ENCODE measurements around the gene RAC2. TPM values are rescaled to one million over a fixed set of nuclear protein-coding genes. Genes with fewer than 3 reads are reported as not detected.

Gene RAC2
- total and polyA plus RNA-seq, 11 donors, result 1.3 to 60.5 (median 3.8) TPM

DNA sequence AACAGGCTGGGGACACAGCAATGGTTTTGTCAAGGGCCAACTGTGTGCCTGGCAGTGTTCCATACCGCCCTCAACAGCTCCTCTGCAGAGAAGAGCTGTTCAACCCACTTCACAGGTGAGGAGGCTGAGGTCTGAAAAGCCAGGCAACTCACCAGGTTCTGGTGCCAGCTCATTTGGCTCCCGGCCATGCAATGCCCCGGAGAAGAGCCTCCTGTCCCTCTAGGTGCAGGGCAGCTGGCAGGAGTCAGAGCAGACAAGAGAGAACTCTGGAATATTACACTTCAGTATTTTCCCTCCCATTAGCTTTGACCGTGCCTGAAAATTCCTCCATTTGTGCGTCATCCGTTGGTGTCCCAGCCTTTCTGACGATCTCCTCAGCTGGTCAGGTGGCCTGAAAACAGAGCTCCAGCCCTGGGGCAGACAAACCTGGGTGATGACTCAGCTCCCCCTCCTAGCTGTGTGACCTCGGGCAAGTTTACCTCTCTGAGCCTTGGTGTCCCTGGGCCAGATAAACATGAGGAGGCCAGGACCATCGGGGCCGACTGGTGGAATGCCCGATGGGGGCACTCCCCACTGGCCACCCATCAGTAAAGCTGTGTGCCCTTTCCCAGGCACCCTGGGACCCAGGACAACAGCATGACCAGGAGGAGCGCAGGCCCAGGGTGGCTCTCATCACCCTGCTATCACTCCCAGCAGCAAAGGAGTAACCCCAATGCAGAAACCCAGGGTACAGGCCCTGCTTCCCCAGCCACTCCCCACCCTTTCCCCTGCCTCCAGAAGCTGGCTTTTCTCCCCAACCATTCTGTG is 46.4 kb downstream of the RAC2 start:
- ATAC-seq (peak; percentile 1 to 20 (median 7)), DNase-seq (peak in 2 of 5 donors; percentile 57 to 76)
- intact Hi-C loops (cut with DNase I), result loop anchor here (1.0 to 10.0 kb wide), 8 partner anchors 29 to 423 kb away; partner anchors contain the start of gene IFT27 (in 1 of the 10)
- H3K27me3 ChIP-seq, result no peaks in the 10 kb centered on the region
- no peaks in the 10 kb centered on the region for H3K36me3 ChIP-seq
- peak overlapping the region in 3 of 12 donors; percentile 62 to 74 (median 71) for H3K4me3 ChIP-seq
- peak overlapping the region; percentile 83 to 99 (median 96) for H3K27ac ChIP-seq
- H3K9me3 ChIP-seq, result no peaks in the 10 kb centered on the region
- H3K4me1 ChIP-seq, result peaks cover 24 to 57% (median 48%) of the 10 kb centered on the region in 12 donors
- TF ChIP-seq, protein P1, sequence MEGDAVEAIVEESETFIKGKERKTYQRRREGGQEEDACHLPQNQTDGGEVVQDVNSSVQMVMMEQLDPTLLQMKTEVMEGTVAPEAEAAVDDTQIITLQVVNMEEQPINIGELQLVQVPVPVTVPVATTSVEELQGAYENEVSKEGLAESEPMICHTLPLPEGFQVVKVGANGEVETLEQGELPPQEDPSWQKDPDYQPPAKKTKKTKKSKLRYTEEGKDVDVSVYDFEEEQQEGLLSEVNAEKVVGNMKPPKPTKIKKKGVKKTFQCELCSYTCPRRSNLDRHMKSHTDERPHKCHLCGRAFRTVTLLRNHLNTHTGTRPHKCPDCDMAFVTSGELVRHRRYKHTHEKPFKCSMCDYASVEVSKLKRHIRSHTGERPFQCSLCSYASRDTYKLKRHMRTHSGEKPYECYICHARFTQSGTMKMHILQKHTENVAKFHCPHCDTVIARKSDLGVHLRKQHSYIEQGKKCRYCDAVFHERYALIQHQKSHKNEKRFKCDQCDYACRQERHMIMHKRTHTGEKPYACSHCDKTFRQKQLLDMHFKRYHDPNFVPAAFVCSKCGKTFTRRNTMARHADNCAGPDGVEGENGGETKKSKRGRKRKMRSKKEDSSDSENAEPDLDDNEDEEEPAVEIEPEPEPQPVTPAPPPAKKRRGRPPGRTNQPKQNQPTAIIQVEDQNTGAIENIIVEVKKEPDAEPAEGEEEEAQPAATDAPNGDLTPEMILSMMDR (IDR thresholded peaks at IDR 0.05), result no peak
- no peak for TF ChIP-seq POLR2A (IDR thresholded peaks at IDR 0.05)
- WGBS, 4 donors, result 40 to 57% (median 45%) methylated on average over 10 to 12 of the region's 12 CpGs

DNA sequence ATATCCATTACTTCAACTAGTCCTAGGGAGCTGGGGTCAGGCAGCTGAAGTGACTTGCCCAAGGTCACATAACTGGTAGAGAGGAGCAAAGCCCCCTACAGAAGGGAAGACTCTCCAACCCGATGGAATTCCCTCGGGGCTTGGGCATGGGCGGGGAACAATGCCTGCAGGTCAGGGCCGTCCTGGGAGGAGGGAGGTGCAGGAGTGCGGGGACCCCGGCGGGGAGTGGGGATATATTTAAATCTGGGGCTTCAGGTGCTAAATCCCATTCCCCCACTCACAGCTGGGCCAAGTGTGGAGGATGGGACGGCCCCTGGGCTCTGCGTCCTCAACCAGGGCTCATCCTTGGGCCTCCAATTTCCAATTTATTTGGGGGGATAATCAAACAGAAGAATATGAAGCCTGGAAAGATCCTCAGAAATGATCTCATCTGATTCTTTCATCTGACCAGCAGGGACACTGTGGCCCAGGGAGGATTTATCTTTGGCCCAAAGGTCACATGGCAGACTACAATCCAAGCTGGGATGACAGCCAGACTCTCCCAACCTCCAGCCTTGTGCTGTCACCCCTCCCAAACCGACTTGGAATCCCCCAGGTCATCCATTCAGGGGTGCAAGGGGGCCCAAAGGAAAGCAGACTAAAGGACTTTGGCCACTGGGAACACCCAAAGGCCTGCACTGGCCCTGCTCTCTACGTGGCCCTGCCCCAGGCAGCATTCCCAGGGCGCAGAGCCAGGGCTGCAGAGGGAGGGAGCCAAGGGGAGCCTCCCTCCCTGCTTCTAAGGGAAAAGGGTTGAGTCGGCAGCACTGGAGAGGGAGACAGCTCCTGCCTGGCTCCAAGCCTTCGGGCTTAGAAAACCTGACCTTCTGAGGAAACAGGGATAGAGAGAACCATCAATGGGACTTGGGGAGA is 47.3 kb downstream of the RAC2 start:
- Histone ChIP-seq H3K4me1 (peaks cover 24 to 57% (median 48%) of the 10 kb centered on the region in 12 donors), H3K9me3 (no peaks in the 10 kb centered on the region), H3K27me3 (no peaks in the 10 kb centered on the region), H3K36me3 (no peaks in the 10 kb centered on the region), H3K4me3 (no peak overlapping the region), H3K27ac (peak overlapping the region; percentile 83 to 99 (median 96))
- peak; percentile 87 to 92 (median 89) for DNase-seq
- 26 to 40% (median 28%) methylated on average over 13 to 14 of the region's 14 CpGs for whole genome bisulfite sequencing, 4 donors
- no peak for TF ChIP-seq POLR2A (IDR thresholded peaks at IDR 0.05)
- TF ChIP-seq, protein P1 (IDR thresholded peaks at IDR 0.05), result peak in 7 of 12 donors; percentile 21 to 47 (median 32)
- intact Hi-C loops (cut with DNase I), result loop anchor here in 5 of 10 donors (1.0 to 10.0 kb wide), 4 partner anchors 30 to 422 kb away; partner anchors contain the start of gene IFT27 (in 1 of the 5)
- peak; percentile 69 to 77 (median 72) for ATAC-seq

DNA sequence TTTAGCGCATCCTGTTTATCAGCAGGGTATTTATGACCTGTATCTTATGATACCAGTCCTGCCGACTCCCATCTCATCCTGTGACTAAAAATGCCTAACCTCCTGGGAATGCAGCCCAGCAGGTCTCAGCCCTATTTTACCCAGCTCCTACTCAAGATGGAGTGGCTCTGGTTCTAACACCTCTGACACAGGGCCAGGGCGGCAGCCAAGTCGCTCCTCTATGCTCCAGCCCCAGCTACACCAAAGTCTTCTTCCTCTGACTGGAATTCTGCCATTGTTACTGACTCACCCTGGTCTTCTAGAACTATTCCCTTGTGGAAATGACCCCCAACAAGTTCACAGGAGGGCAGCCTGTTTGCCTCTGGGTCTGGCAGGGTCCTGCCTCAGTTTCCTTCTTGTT is 48.1 kb downstream of the RAC2 start:
- no peak for TF ChIP-seq POLR2A (IDR thresholded peaks at IDR 0.05)
- TF ChIP-seq, protein P1 (IDR thresholded peaks at IDR 0.05), result no peak
- Histone ChIP-seq H3K4me3 (no peak overlapping the region), H3K9me3 (no peaks in the 10 kb centered on the region), H3K27ac (peak overlapping the region; percentile 83 to 99 (median 96)), H3K36me3 (no peaks in the 10 kb centered on the region), H3K27me3 (no peaks in the 10 kb centered on the region), H3K4me1 (peaks cover 24 to 57% (median 48%) of the 10 kb centered on the region in 12 donors)
- DNase-seq (peak in 2 of 5 donors; percentile 24 to 37), ATAC-seq (no peak)
- WGBS, 4 donors, result 53 to 63% (median 56%) methylated on average over 4 of the region's 4 CpGs
- intact Hi-C loops (cut with DNase I), result loop anchor here in 3 of 10 donors (5.0 to 10.0 kb wide), 3 partner anchors 119 to 421 kb away; partner anchors contain the start of gene IFT27 (in 1 of the 3)
